GM18861 (cell line): ENCODE data around the gene DMRTB1.
"Not testable (repeated sequence)": the region's sequence is repeated elsewhere in the genome, so short reads cannot be mapped to it uniquely, and the experiment has no call there.

Source experiments
- ATAC-seq: cut with Tn5 transposase; IDR thresholded peaks from one replicate; pipeline ENCODE4 v1.9.1; 2021; ENCODE audit not compliant: unreplicated experiment

Gene DMRTB1

GRCh38 chr1:53434405-53435007, 24.7 kb upstream of the DMRTB1 start:
- ATAC-seq: not testable (repeated sequence)

DNA sequence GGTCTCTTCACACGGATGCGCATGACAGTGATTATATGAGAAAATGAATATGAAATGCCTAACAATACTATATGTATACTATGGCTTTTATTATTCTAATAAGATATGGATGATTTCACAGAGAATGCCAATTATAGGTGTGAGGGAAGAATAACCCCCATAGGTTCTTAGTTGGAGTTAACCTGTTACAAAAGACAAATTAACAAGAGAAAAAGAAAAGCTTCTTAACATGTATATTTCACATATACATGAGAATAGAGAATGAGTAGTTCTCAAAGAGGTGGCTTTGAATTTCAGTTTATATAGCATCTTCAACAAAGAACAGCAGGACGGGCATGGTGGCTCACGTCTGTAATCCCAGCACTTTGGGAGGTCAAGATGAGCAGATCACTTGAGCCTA, 24.0 kb upstream of the DMRTB1 start:
- ATAC-seq: no peak

- ATAC-seq: no peak
Measured at GRCh38 chr1:53438427-53439336, 20.5 kb upstream of the DMRTB1 start.

GRCh38 chr1:53439337-53440207, 19.6 kb upstream of the DMRTB1 start:
- ATAC-seq: no peak

DNA sequence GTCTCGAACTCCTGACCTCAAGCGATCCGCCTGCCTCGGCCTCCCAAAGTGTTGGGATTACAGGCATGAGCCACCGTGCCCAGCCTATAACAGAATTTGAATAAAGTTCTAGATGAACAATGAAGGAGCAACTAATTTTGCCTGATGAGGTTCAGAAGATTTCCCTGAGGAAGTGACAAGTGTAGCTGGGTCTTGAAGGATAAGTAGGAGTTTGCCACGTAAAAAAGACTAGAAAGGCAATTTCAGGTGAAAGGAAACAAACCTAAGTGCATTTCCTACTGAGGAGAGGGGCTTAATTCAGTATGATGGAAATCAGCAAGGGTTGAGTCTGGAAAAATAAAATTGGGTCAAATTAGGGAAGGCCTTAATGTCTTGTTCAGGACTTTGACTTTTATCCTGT, 18.6 kb upstream of the DMRTB1 start:
- ATAC-seq: no peak

DNA sequence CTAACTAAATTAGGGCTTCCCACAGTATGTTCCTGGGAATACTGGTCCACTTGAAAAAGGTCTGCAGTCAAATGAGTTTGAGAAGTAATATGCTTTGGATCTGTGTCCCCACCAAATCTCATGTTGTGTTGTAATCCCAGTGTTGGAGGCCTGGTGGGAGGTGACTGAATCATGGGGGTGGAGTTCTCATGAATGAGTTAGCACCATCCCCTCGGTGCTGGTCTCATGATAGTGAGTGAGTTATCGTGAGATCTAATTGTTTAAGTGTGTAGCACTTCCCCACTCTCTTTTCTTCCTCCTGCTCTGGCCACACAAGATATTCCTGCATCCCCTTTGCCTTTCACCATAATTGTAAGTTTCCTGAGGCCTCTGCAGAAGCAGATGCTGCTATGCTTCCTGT, 16.9 kb upstream of the DMRTB1 start:
- no peak for ATAC-seq

DNA sequence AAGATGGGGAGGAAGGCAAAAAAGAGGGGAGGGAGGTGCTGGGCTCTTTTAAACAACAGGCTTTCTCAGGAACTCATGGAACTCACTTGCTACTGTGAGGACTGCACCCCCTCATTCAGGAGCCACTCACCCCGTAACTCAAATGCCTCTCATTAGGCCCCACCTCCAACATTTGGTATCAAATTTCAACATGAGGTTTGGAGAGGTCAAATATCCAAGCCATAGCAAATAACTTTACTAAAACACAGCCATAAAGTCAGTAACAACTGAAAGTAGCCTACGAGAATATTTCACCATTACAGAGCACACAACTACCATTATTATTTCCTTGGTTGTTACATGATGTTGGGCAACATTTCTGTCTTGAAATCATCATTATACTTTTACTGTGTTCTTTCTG, 13.1 kb upstream of the DMRTB1 start:
- ATAC-seq: no peak

DNA sequence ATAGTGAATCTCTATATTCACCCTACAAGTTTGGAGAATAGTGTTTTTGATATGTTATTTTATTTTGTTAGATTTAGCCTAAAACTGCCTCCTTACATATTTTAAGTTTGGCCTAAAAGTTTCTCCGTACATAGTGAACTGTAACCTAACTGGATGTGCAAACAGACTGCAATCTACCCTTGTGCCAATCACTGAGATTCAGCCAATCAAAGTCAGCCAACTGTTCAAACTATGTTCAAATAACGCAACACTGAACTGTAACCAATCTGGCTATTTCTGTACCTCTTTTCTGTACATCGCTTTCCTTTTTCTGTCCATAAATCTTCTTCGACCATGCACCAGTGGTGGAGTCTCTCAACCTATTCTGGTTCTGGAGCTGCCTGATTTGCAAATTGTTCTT, 11.8 kb upstream of the DMRTB1 start:
- ATAC-seq: no peak

DNA sequence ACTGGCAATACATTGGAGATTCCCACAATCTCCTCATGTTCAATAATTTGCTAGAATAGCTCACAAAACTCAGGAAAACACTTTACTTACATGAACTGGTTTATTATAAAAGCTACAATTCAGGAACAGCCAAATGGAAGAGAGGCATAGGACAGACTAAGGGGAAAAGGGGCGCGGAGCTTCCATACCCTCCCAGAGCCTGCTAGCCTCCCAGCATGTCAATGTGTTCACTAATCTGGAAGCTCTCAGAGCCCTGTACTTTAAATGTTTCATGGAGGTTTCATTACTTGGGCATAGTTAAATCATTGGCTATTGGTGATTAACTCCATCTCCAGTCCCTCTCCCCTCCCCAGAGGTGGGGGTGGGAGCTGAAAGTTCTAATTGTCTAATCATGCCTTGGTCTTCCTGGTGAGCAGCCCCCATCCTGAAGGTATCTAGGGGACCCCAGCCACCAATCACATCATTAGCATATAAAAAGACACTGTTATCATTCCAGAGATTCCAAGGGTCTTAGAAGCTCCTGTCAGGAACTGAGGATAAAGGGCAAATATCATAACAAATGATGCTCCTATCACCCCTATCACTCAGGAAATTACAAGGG, 10.9 kb upstream of the DMRTB1 start:
- no peak for ATAC-seq

GRCh38 chr1:53449021-53449420, 10.2 kb upstream of the DMRTB1 start:
- no peak for ATAC-seq

GRCh38 chr1:53449693-53450092, 9.5 kb upstream of the DMRTB1 start:
- no peak for ATAC-seq

DNA sequence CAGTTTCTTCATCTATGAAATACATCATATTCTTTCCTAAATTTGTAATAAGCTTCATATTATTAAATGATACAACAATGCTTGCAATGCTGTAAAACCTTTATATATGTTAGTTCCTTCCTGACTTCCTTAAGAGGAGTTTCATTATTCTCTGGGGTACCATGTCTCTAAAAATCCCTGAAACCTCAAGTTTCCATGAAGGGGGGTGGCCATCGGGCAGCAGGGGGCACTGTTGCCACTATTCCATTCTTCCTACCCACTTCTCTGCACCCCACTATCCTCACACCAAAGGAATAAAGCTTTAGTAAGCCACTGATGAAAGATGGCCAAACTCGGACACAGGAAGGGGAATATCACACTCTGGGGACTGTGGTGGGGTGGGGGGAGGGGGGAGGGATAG, 9.0 kb upstream of the DMRTB1 start:
- ATAC-seq: no peak

GRCh38 chr1:53454019-53454418, 5.2 kb upstream of the DMRTB1 start:
- no peak for ATAC-seq

DNA sequence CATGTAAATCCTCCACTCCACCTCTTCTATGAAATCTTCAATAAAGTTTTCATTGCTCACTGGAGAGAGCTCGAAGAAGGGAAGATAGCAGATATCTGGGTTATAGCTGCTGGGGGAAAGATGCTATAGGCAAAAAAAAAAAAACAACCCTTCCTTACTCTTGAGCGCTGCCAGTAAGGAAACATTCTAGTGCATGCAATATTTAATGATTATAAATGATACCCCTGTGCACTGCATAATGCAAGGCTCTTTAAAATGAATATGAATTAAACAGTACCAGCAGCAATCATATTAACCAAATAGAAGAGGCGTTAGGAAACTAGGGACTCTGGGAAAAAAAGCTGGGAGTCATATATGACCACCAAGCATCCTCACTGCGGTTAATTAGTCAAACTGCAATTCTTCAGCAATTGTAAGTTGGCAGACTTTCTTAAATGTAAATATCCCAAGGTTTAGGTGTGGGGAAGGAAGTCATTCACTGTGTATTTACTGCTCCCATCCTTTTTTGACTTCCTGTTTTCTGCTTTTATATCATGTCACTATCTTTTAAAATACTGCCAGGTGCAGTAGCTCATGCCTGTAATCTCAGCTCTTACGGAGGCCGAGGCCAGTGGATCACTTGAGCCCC, 3.7 kb upstream of the DMRTB1 start:
- ATAC-seq: no peak

GRCh38 chr1:53458634-53459033, 565 bp upstream of the DMRTB1 start:
- ATAC-seq: no peak

DNA sequence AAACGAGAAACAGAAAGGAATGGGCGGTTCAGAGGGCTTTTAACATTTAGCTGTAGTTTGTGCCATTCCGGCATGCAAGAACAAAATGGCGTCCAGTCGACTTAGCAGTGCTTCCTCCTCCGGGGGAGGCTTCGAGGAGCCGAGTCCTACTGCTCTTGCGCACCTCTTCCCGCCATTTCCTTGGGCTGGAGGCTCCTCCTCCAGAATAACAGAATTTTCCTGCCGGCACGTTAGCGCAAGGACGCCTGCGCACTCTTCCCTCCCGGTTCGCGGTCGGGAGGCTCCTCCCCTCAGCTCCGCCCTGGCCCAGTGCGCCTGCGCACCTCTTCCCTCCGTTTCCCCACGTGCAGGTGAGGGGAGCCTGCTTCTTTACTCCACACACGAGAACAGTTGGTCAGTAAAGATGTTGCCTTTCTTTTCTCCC, 1.0 kb downstream of the DMRTB1 start:
- no peak for ATAC-seq

DNA sequence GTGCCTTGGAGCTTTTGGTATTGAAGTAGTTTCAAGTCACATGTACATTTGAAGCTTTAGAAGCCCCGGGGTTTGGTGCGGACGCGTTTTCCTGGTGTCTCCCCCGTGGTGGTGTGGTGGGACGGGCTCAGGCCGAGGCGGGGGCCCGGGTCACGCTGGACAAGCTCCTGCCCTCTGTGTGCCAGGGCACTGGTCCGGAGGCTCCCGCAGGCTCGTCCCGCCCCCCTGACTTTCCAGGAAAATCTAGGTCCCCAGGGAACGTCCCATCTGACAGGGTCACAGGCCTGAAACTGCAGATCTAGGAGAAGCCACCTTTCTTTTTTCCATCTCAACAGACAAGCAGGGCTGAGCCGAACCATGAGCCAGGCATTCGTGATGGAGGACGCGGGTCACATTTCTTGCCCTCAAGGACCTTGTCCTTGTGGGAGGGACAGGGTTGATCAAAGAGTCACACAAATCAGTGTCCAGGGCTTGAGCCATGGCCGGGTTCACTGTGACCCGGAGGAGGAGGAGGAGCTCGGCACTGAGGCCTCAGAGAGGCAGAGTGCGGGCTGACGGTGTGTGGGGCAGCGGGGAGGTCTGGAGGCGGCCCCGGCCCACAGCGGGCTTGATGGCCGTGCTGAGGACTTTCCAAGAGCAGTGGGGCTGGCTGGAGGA, 1.6 kb downstream of the DMRTB1 start:
- ATAC-seq: no peak

GRCh38 chr1:53461323-53462044, 2.3 kb downstream of the DMRTB1 start:
- no peak for ATAC-seq

DNA sequence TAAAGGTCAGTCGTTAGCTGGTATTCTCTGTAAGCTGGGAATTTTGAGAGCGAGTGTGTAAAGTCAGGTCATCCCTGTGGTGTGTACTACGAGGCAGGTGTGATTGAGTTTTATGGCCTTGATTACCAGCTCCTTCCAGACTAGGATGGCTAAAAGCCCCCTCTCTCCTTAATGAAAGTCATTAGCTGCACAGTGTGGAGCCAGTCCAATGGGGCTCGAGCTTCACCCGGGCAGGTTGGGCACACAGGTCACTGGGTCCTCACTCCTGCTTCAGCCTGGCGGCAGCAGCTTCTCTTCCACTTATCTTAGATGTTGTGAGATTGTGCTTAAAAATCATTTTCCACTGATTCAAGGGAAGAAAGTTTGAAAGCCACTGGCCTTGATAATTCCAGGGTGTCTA, 3.0 kb downstream of the DMRTB1 start:
- ATAC-seq: no peak
